ENCODE results near the gene BLTP2. TPM values are rescaled to one million over a fixed set of nuclear protein-coding genes. Genes with fewer than 3 reads are reported as not detected.

Gene BLTP2
- total and polyA plus RNA-seq, 2 of the 13 experiments (the other 11 are each of a cell fraction or from before 2014, with no cell fraction given), result 66.7 to 80.9 TPM

- TF ChIP-seq PCBP1 (IDR thresholded peaks at IDR 0.05; ENCODE audit: borderline replicate concordance, low read depth, low read length), result no peak
- no peak for TF ChIP-seq ZNF609 (CRISPR knock-in tag; IDR thresholded peaks at IDR 0.05; ENCODE audit: borderline replicate concordance)
- TF ChIP-seq RXRA (CRISPR knock-in tag; IDR thresholded peaks at IDR 0.05), result peak; percentile 17; the same call in 1 of the 2 replicates
- TF ChIP-seq ZNF232 (CRISPR knock-in tag; IDR thresholded peaks at IDR 0.05; ENCODE audit: borderline replicate concordance), result peak; percentile 60; the same call in 1 of the 2 replicates
- TF ChIP-seq MNT (IDR thresholded peaks at IDR 0.05), result 0 out of 2 replicates have a peak, but pooled peaks have one; percentile 10
- peak; percentile 26; the same call in 1 of the 2 replicates for TF ChIP-seq ZBTB38 (CRISPR knock-in tag; IDR thresholded peaks at IDR 0.05)
- 0 out of 2 replicates have a peak, but pooled peaks have one; percentile 30 for TF ChIP-seq HES4 (CRISPR knock-in tag; IDR thresholded peaks at IDR 0.05; ENCODE audit: borderline replicate concordance)
- TF ChIP-seq POLR2AphosphoS5 (IDR thresholded peaks at IDR 0.05; ENCODE audit: low read depth, low read length), result peak; percentile 76
- peak; percentile 94 for TF ChIP-seq E2F1 (CRISPR knock-in tag; IDR thresholded peaks at IDR 0.05)
- no peak for TF ChIP-seq NFE2L1 (CRISPR knock-in tag; IDR thresholded peaks at IDR 0.05; ENCODE audit: borderline replicate concordance)
- no peak; the same call in 1 of the 2 replicates for TF ChIP-seq ZNF331 (CRISPR knock-in tag; IDR thresholded peaks at IDR 0.05)
- TF ChIP-seq GZF1 (CRISPR knock-in tag; IDR thresholded peaks at IDR 0.05), result no peak
- peak; percentile 42; the same call in 1 of the 2 replicates for TF ChIP-seq ZNF749 (CRISPR knock-in tag; IDR thresholded peaks at IDR 0.05; ENCODE audit: borderline replicate concordance)
- TF ChIP-seq GABPB1 (CRISPR knock-in tag; IDR thresholded peaks at IDR 0.05), result peak; percentile 74; the same call in 1 of the 2 replicates
- peak; percentile 31; the same call in 1 of the 2 replicates for TF ChIP-seq ZNF543 (CRISPR knock-in tag; IDR thresholded peaks at IDR 0.05)
- peak; percentile 59; the same call in 1 of the 2 replicates for TF ChIP-seq KDM5B (CRISPR knock-in tag; IDR thresholded peaks at IDR 0.05; ENCODE audit: borderline replicate concordance)
- TF ChIP-seq ZNF687 (CRISPR knock-in tag; IDR thresholded peaks at IDR 0.05), result peak; percentile 74
- TF ChIP-seq NR2C2 (CRISPR knock-in tag; IDR thresholded peaks at IDR 0.05; ENCODE audit: borderline replicate concordance), result no peak
These were observed 46.1 kb downstream of the BLTP2 start, which contains the start of gene SPAG5 (continued) for GRCh38 chr17:28598799-28599310.
